Measurements from ENCODE around the gene CDC42EP1. TPM values are rescaled to one million over a fixed set of nuclear protein-coding genes. Genes with fewer than 3 reads are reported as not detected.
A peak's percentile ranks its signal among the peaks of the same experiment; 100 is the strongest.

The CDC42EP1 gene
- total and polyA plus RNA-seq, 2 donors (not counting 3 experiments of a cell fraction or from before 2014, with no cell fraction given) = 82.2 to 141 TPM

DNA sequence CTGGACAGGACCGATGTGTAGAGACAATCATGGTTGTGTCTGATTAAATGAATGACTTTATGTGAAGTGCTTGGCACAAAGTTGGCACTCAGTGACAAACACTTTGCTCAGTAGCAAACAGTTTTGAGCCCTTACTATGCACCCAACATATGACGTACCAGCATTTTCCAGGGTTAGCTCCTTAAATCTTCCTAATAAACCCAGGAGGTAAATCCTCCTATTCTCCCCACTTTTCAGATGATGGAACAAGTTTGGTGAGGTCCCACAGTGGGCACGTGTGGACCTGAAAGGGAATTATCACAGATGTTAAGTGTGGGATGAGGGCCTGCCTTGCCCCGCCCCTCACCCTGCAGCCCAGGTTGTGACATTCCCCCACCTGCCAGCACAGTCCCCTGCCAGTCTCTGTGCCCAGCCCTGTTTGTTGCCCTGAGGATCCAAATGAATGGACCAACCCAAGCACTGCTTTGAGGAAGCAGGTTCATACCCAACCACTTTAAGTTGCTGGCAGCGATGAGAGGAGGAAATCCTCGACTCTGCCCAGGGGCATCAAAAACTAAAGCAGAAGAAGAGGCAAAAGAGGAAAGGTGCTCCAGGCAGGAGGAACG lies 34.4 kb upstream of the CDC42EP1 start:
- FAIRE-seq (no peak), DNase-seq (ENCODE audit: low read depth, low spot score) (no peak)
- no peaks in the 10 kb centered on the region for H3K9me3 ChIP-seq (replicated peaks; ENCODE audit: control insufficient read depth, insufficient read depth, low read length)
- ChIA-PET POLR2A (no interaction called here), CTCF (interaction anchor here (0.9 to 1.5 kb wide), 2 partner anchors 27 to 67 kb away, joined by 3 to 5 read pairs; no protein-coding TSS in a partner anchor)
- H3K27ac ChIP-seq (ENCODE audit: insufficient read depth, low read depth, low read length) = peak overlapping the region; percentile 49
- H4K20me1 ChIP-seq (replicated peaks; ENCODE audit: control insufficient read depth, extremely low read depth, insufficient read depth, low read length) = no peaks in the 10 kb centered on the region
- H3K4me2 ChIP-seq (ENCODE audit: insufficient read depth, low read length) = peak overlapping the region; percentile 12
- H3K27me3 ChIP-seq (ENCODE audit: control insufficient read depth in 2 of 2, insufficient read depth in 2 of 2, low read length in 2 of 2) = no peaks in the 10 kb centered on the region
- H3K79me2 ChIP-seq (ENCODE audit: control insufficient read depth, insufficient read depth, low read length) = no peaks in the 10 kb centered on the region
- peak overlapping the region in 1 of 3 experiments; percentile 0 for H3K4me3 ChIP-seq (replicated peaks in 1 of 3; ENCODE audit: insufficient read depth in 1 of 3, low read depth in 1 of 3, low read length in 3 of 3)
- H3K9ac ChIP-seq (replicated peaks; ENCODE audit: extremely low read depth, insufficient read depth, low read length) = no peak overlapping the region
- BruUV-seq (replicated peaks) = no TSS peak
- H3K4me1 ChIP-seq (ENCODE audit: control insufficient read depth, extremely low read depth, insufficient read depth, low read length) = peaks cover 13% of the 10 kb centered on the region
- H3K9me1 ChIP-seq (replicated peaks; ENCODE audit: control insufficient read depth, extremely low read depth, insufficient read depth, low read length) = no peaks in the 10 kb centered on the region
- H2AFZ ChIP-seq (ENCODE audit: low read depth, low read length) = peak overlapping the region; percentile 52
- intact Hi-C loops (cut with micrococcal nuclease) = no loop called here
- TF ChIP-seq, protein P1, sequence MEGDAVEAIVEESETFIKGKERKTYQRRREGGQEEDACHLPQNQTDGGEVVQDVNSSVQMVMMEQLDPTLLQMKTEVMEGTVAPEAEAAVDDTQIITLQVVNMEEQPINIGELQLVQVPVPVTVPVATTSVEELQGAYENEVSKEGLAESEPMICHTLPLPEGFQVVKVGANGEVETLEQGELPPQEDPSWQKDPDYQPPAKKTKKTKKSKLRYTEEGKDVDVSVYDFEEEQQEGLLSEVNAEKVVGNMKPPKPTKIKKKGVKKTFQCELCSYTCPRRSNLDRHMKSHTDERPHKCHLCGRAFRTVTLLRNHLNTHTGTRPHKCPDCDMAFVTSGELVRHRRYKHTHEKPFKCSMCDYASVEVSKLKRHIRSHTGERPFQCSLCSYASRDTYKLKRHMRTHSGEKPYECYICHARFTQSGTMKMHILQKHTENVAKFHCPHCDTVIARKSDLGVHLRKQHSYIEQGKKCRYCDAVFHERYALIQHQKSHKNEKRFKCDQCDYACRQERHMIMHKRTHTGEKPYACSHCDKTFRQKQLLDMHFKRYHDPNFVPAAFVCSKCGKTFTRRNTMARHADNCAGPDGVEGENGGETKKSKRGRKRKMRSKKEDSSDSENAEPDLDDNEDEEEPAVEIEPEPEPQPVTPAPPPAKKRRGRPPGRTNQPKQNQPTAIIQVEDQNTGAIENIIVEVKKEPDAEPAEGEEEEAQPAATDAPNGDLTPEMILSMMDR (IDR thresholded peaks at IDR 0.05; ENCODE audit: extremely low read depth in 1 of 2, insufficient read depth in 1 of 2, low read depth in 1 of 2, low read length in 2 of 2) = no peak
- no peaks in the 10 kb centered on the region for H3K36me3 ChIP-seq (ENCODE audit: control insufficient read depth in 2 of 2, extremely low read depth in 1 of 2, insufficient read depth in 2 of 2, low read length in 2 of 2)
- dilution Hi-C loops (cut with MboI; ENCODE audit: extremely low pct_ligation_motif_present, low sequenced_read_pairs) = no loop called here

DNA sequence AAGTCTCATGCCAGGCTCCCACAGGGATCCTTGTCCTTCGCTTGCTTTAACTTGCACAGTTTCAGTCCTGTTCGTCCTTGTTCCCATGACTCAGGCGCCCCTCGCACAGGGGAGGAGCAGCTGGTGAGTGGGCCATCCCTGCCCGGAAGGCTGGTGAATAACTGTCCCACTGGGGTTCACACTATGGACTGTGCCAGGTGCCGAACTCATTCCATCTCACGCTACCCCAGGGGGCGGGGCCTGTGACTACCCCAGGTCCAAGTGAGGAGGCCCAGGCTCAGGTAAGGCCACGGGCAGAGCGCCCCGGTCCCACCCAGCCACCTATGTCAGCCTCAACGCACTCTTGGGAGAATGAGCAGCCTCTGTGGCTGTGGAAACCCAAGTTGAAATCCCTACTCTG lies 33.9 kb upstream of the CDC42EP1 start:
- no peak overlapping the region for H2AFZ ChIP-seq (ENCODE audit: low read depth, low read length)
- BruUV-seq (replicated peaks) = no TSS peak
- no peak overlapping the region for H3K4me2 ChIP-seq (ENCODE audit: insufficient read depth, low read length)
- ChIA-PET POLR2A (no interaction called here), CTCF (no interaction called here)
- H3K36me3 ChIP-seq (ENCODE audit: control insufficient read depth in 2 of 2, extremely low read depth in 1 of 2, insufficient read depth in 2 of 2, low read length in 2 of 2) = no peaks in the 10 kb centered on the region
- H3K79me2 ChIP-seq (ENCODE audit: control insufficient read depth, insufficient read depth, low read length) = no peaks in the 10 kb centered on the region
- H3K4me1 ChIP-seq (ENCODE audit: control insufficient read depth, extremely low read depth, insufficient read depth, low read length) = peaks cover 13% of the 10 kb centered on the region
- H3K9me1 ChIP-seq (replicated peaks; ENCODE audit: control insufficient read depth, extremely low read depth, insufficient read depth, low read length) = no peaks in the 10 kb centered on the region
- no peaks in the 10 kb centered on the region for H4K20me1 ChIP-seq (replicated peaks; ENCODE audit: control insufficient read depth, extremely low read depth, insufficient read depth, low read length)
- intact Hi-C loops (cut with micrococcal nuclease) (no loop called here), dilution Hi-C loops (cut with MboI; ENCODE audit: extremely low pct_ligation_motif_present, low sequenced_read_pairs) (no loop called here)
- H3K4me3 ChIP-seq (replicated peaks in 1 of 3; ENCODE audit: insufficient read depth in 1 of 3, low read depth in 1 of 3, low read length in 3 of 3) = no peak overlapping the region
- no peak overlapping the region for H3K9ac ChIP-seq (replicated peaks; ENCODE audit: extremely low read depth, insufficient read depth, low read length)
- no peak for DNase-seq (ENCODE audit: low read depth, low spot score)
- TF ChIP-seq POLR2AphosphoS5 (IDR thresholded peaks at IDR 0.05; ENCODE audit: insufficient read depth, low read depth, low read length) = no peak
- TF ChIP-seq GATA2 (IDR thresholded peaks at IDR 0.05; ENCODE audit: insufficient read depth, insufficient read length, low read depth, low read length) = no peak
- TF ChIP-seq EZH2 (IDR thresholded peaks at IDR 0.05; ENCODE audit: borderline replicate concordance, low read depth, low read length, severe bottlenecking) = no peak
- TF ChIP-seq JUN (IDR thresholded peaks at IDR 0.05; ENCODE audit: borderline replicate concordance, insufficient read depth, insufficient read length, low read depth) = no peak
- no peak for TF ChIP-seq FOS (IDR thresholded peaks at IDR 0.05; ENCODE audit: borderline replicate concordance, insufficient read depth, low read length)
- no peak for TF ChIP-seq MYC (IDR thresholded peaks at IDR 0.05; ENCODE audit: low read depth, low read length)
- TF ChIP-seq, protein P1 (IDR thresholded peaks at IDR 0.05; ENCODE audit: extremely low read depth in 1 of 2, insufficient read depth in 1 of 2, low read depth in 1 of 2, low read length in 2 of 2) = no peak
- TF ChIP-seq, protein P2, sequence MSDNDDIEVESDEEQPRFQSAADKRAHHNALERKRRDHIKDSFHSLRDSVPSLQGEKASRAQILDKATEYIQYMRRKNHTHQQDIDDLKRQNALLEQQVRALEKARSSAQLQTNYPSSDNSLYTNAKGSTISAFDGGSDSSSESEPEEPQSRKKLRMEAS (IDR thresholded peaks at IDR 0.05; ENCODE audit: insufficient read depth, insufficient read length) = no peak
- no peak for TF ChIP-seq POLR2A (IDR thresholded peaks at IDR 0.05; ENCODE audit: low read depth, low read length)
- H3K27me3 ChIP-seq (ENCODE audit: control insufficient read depth in 2 of 2, insufficient read depth in 2 of 2, low read length in 2 of 2) = no peaks in the 10 kb centered on the region
- H3K27ac ChIP-seq (ENCODE audit: insufficient read depth, low read depth, low read length) = no peak overlapping the region
- FAIRE-seq = no peak
- H3K9me3 ChIP-seq (replicated peaks; ENCODE audit: control insufficient read depth, insufficient read depth, low read length) = no peaks in the 10 kb centered on the region

Data from endothelial cell of umbilical vein (primary cell).